Sigmoid colon (tissue), 4 donors: ENCODE data around the gene ACY1.

Experiments
- POLR2A ChIP-seq, 2 donors: fragments of 450-650 bp; IDR thresholded peaks; one replicate each; pipeline ENCODE4 v1.6.1; 2016; ENCODE audit warnings: antibody characterized with exemption in 2 of 2, mild to moderate bottlenecking in 2 of 2, moderate library complexity in 2 of 2
- POLR2AphosphoS5 ChIP-seq, 4 donors: sonication (generic); formaldehyde crosslinking; IDR thresholded peaks; one replicate each; pipeline ENCODE4 v1.6.1; 2017; ENCODE audit warnings: antibody characterized with exemption in 4 of 4
- TF ChIP-seq, protein P1 (sequence below), 4 experiments: fragments of 450-650 bp in 3 of 4; fragments of 200-600 bp in 1 of 4; IDR thresholded peaks; one replicate each; pipeline ENCODE4 v1.5.1; 2016 to 2019; ENCODE audit warnings: antibody characterized with exemption in 4 of 4, mild to moderate bottlenecking in 3 of 4, moderate library complexity in 2 of 4

DNA sequence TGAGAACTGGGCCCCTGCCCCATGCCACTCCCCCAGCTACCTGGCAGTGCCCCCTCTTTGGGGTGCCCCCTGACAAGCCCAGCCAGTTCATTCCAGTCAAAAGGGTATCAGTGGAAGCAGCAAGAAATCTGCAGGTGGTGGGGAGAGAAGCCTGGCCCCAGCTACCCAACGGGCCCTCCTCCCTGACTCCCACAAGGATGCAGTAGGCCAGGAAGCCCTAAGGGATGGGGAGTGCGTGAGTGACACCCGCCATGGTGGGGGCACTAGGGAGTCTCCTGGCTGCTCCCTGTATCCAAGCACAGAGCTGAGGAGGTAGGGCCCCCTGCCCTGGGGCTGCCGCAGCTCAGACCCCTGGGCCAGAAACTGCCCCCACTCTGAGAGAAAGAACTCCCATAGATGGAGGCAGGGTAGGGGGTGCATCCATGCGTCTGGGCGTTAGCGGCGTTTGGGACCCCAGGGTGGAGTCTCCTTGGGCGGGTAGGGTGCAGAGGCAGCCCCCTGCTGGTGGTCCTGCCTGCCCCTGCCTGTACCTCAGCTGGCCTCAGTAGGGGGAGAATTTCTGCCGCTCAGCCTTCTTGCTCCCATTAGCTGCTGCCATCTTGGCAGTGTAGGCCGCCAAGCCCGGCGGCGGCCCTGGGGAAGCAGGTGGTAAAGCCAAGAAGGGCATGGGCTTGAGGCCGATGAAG lies 25.7 kb upstream of the ACY1 start:
- TF ChIP-seq, protein P1, sequence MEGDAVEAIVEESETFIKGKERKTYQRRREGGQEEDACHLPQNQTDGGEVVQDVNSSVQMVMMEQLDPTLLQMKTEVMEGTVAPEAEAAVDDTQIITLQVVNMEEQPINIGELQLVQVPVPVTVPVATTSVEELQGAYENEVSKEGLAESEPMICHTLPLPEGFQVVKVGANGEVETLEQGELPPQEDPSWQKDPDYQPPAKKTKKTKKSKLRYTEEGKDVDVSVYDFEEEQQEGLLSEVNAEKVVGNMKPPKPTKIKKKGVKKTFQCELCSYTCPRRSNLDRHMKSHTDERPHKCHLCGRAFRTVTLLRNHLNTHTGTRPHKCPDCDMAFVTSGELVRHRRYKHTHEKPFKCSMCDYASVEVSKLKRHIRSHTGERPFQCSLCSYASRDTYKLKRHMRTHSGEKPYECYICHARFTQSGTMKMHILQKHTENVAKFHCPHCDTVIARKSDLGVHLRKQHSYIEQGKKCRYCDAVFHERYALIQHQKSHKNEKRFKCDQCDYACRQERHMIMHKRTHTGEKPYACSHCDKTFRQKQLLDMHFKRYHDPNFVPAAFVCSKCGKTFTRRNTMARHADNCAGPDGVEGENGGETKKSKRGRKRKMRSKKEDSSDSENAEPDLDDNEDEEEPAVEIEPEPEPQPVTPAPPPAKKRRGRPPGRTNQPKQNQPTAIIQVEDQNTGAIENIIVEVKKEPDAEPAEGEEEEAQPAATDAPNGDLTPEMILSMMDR (IDR thresholded peaks at IDR 0.05), result no peak
- no peak for TF ChIP-seq POLR2A (IDR thresholded peaks at IDR 0.05)
- TF ChIP-seq POLR2AphosphoS5 (IDR thresholded peaks at IDR 0.05), result no peak
